Panc1 (cell line): ENCODE results near the gene MINK1. TPM values are rescaled to one million over a fixed set of nuclear protein-coding genes. Genes with fewer than 3 reads are reported as not detected.

Experiments used
- ATAC-seq: fragments of 200-7000 bp; cut with Tn5 transposase; 2 replicates; pipeline ENCODE4 v1.9.1; 2020; ENCODE audit warnings: mild to moderate bottlenecking, moderate library complexity
- BruUV-seq: library from RNA; stranded (reverse); fragments of 400-500 nt; replicated peaks from 2 replicates; lab custom pipeline; 2021; lab: Mats Ljungman, UMichigan
- CTCF ChIA-PET: fragments of 300-600 bp; sonication (Branson Sonifier 250); formaldehyde crosslinking; loops from one replicate; lab custom pipeline; 2022; ENCODE audit warnings: antibody characterized with exemption; lab: Charles Lee
- POLR2A ChIA-PET: fragments of 300-600 bp; sonication (Branson Sonifier 250); formaldehyde crosslinking; loops from one replicate; lab custom pipeline; 2022; ENCODE audit warnings: antibody characterized with exemption; lab: Charles Lee
- DNase-seq: peaks from one replicate; pipeline ENCODE4 v3.0.0-alpha.2; 2010; ENCODE audit warnings: low read depth, low spot score
- H3K27ac ChIP-seq: 2 replicates; pipeline ENCODE4 v1.5.1; 2011; ENCODE audit warnings: mild to moderate bottlenecking, low read length, inconsistent platforms
- H3K27me3 ChIP-seq: fragments of 200-500 bp; sonication (Bioruptor generic); 2 replicates; pipeline ENCODE4 v1.6.0; 2014; ENCODE audit warnings: low read length, inconsistent platforms; ENCODE audit not compliant: control insufficient read depth, insufficient read depth
- H3K36me3 ChIP-seq: fragments of 200-500 bp; sonication (Bioruptor generic); 2 replicates; pipeline ENCODE4 v1.5.1; 2014; ENCODE audit warnings: inconsistent platforms, mild to moderate bottlenecking, low read length, moderate library complexity; ENCODE audit not compliant: control insufficient read depth, insufficient read depth
- H3K4me1 ChIP-seq: 2 replicates; pipeline ENCODE4 v1.5.1; 2011; ENCODE audit warnings: inconsistent platforms, mild to moderate bottlenecking, low read length, moderate library complexity; ENCODE audit not compliant: control insufficient read depth, insufficient read depth
- H3K4me3 ChIP-seq, 2 experiments: 2 replicates each; pipeline ENCODE4 v1.5.1; 2011 to 2012; ENCODE audit warnings: low read depth in 2 of 2, low read length in 2 of 2, mild to moderate bottlenecking in 2 of 2, inconsistent platforms in 1 of 2, moderate library complexity in 1 of 2
- H3K9me3 ChIP-seq: fragments of 200-500 bp; sonication (Bioruptor generic); 2 replicates; pipeline ENCODE4 v1.5.1; 2014; ENCODE audit warnings: low read depth, mild to moderate bottlenecking, inconsistent platforms, low read length, moderate library complexity; ENCODE audit not compliant: control insufficient read depth, insufficient read depth
- POLR2AphosphoS5 ChIP-seq: IDR thresholded peaks from 2 replicates; pipeline ENCODE4 v1.6.1; 2012; ENCODE audit warnings: mild to moderate bottlenecking, low read depth, low read length, moderate library complexity
- SIN3A ChIP-seq: IDR thresholded peaks from 2 replicates; pipeline ENCODE4 v1.6.1; 2012; ENCODE audit warnings: low read depth, mild to moderate bottlenecking, low read length, moderate library complexity, borderline replicate concordance; ENCODE audit not compliant: insufficient read depth
- TCF7L2 ChIP-seq: IDR thresholded peaks from 2 replicates; pipeline ENCODE4 v1.6.1; 2011; ENCODE audit warnings: mild to moderate bottlenecking, low read depth, low read length, inconsistent platforms
- in situ Hi-C: cut with HindIII; loops from 2 replicates; pipeline ENCODE4 v1.10.0; 2016; ENCODE audit warnings: low sequenced_read_pairs, low pct_unique_long_range_greater_than_20kb
- intact Hi-C: fragments of 100-400 bp; cut with micrococcal nuclease; formaldehyde crosslinking; loops from one replicate; pipeline ENCODE4 v1.10.0; 2022; ENCODE audit not compliant: unreplicated experiment
- total RNA-seq: library from RNA; stranded (reverse); gene quantifications from one replicate; pipeline ENCODE4 v1.2.1, GENCODE V29; 2021; ENCODE audit not compliant: unreplicated experiment
- TF ChIP-seq, protein P1 (sequence below): fragments of 450-650 bp; IDR thresholded peaks from 2 replicates; pipeline ENCODE4 v1.5.1; 2017; ENCODE audit warnings: mild to moderate bottlenecking
- TF ChIP-seq, protein P2 (sequence below), 2 experiments: IDR thresholded peaks; 2 replicates each; pipeline ENCODE4 v1.6.1; 2011 to 2012; ENCODE audit warnings: low read depth in 2 of 2, control low read depth in 1 of 2, low read length in 1 of 2, mild to moderate bottlenecking in 1 of 2, moderate library complexity in 1 of 2; ENCODE audit not compliant: insufficient read depth in 1 of 2

MINK1 gene
- total RNA-seq, 1 experiment from 2014 or later: 78.2 TPM

DNA sequence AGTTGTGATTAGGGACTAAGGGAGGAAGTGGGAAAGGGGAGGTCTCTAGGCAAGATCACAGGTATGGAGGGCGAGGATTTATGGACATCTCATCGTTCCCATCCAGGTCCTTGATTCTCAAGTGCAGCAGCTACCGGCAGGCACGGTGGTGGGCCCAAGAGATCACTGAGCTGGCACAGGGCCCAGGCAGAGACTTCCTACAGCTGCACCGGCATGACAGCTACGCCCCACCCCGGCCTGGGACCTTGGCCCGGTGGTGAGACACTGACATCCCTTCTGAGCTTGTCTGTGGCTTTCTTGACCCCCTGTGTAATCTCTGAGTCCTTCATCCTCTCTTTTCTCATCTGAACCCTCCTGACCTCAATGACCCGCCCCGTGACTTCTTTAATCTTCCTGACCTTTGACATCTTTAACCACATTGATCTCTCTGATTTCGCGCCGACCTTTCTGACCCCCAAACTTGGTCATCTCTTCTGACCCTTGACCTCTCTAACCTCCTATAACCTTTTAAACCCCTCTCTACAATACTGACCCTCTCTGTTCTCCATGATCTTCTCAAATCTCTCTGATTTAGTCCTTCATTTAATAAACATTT lies 22.3 kb upstream of the MINK1 start:
- ATAC-seq (no peak), DNase-seq (no peak)
- in situ Hi-C loops (no loop called here), intact Hi-C loops (no loop called here)
- CTCF ChIA-PET: no interaction called here
- H3K4me3 ChIP-seq: no peak overlapping the region
- H3K36me3 ChIP-seq: no peaks in the 10 kb centered on the region
- POLR2A ChIA-PET: interaction anchor here (0.6 kb wide), 1 partner anchor 165 kb away, joined by 3 read pairs; no protein-coding TSS in a partner anchor
- BruUV-seq: no TSS peak
- H3K27ac ChIP-seq: no peak overlapping the region
- TF ChIP-seq POLR2AphosphoS5: no peak
- TF ChIP-seq SIN3A: no peak
- TF ChIP-seq, protein P1, sequence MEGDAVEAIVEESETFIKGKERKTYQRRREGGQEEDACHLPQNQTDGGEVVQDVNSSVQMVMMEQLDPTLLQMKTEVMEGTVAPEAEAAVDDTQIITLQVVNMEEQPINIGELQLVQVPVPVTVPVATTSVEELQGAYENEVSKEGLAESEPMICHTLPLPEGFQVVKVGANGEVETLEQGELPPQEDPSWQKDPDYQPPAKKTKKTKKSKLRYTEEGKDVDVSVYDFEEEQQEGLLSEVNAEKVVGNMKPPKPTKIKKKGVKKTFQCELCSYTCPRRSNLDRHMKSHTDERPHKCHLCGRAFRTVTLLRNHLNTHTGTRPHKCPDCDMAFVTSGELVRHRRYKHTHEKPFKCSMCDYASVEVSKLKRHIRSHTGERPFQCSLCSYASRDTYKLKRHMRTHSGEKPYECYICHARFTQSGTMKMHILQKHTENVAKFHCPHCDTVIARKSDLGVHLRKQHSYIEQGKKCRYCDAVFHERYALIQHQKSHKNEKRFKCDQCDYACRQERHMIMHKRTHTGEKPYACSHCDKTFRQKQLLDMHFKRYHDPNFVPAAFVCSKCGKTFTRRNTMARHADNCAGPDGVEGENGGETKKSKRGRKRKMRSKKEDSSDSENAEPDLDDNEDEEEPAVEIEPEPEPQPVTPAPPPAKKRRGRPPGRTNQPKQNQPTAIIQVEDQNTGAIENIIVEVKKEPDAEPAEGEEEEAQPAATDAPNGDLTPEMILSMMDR: no peak
- no peak for TF ChIP-seq TCF7L2
- TF ChIP-seq, protein P2, sequence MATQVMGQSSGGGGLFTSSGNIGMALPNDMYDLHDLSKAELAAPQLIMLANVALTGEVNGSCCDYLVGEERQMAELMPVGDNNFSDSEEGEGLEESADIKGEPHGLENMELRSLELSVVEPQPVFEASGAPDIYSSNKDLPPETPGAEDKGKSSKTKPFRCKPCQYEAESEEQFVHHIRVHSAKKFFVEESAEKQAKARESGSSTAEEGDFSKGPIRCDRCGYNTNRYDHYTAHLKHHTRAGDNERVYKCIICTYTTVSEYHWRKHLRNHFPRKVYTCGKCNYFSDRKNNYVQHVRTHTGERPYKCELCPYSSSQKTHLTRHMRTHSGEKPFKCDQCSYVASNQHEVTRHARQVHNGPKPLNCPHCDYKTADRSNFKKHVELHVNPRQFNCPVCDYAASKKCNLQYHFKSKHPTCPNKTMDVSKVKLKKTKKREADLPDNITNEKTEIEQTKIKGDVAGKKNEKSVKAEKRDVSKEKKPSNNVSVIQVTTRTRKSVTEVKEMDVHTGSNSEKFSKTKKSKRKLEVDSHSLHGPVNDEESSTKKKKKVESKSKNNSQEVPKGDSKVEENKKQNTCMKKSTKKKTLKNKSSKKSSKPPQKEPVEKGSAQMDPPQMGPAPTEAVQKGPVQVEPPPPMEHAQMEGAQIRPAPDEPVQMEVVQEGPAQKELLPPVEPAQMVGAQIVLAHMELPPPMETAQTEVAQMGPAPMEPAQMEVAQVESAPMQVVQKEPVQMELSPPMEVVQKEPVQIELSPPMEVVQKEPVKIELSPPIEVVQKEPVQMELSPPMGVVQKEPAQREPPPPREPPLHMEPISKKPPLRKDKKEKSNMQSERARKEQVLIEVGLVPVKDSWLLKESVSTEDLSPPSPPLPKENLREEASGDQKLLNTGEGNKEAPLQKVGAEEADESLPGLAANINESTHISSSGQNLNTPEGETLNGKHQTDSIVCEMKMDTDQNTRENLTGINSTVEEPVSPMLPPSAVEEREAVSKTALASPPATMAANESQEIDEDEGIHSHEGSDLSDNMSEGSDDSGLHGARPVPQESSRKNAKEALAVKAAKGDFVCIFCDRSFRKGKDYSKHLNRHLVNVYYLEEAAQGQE (IDR thresholded peaks at IDR 0.05; ENCODE audit: insufficient read depth in 1 of 2, low read depth in 2 of 2, low read length in 1 of 2): no peak
- no peaks in the 10 kb centered on the region for H3K27me3 ChIP-seq
- H3K9me3 ChIP-seq: no peaks in the 10 kb centered on the region
- H3K4me1 ChIP-seq: peaks cover 3% of the 10 kb centered on the region; the same call in 1 of the 2 replicates

DNA sequence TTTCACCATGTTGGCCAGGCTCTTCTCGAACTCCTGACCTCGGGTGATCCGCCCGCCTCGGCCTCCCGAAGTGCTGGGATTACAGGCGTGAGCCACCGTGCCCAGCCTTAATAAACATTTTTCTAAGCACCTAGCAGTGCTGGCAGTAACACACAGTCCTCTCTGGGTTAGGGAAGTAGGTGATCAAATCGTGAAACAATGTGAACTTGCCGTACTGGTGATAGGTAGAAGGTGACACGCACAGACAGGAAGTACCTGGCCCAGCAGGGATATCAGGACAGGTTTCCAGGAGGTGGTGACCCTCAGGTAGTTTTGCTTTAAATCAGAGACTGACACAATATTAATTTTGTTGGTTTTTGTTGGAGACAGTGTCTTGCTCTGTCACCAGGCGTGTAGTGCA lies 21.7 kb upstream of the MINK1 start:
- BruUV-seq: no TSS peak

DNA sequence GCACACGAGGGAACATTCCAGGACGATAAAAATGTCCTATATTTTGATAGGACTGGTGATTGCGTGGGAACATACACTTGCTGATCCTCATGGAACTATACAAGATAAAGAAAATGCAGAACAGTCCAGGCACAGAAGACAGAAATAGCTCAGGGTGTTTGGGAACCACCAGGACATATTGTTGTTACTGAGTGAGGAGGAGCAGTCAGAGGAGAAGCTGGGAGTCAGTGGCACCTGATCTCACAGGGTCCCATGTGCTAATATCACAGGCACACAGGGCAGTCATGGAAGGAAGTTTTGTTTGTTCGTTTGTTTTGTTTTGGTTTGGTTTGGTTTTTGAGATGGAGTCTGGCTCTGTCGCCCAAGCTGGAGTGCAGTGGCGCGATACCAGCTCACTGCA lies 20.4 kb upstream of the MINK1 start:
- BruUV-seq: no TSS peak
- Histone ChIP-seq H3K27ac (no peak overlapping the region), H3K4me1 (no peaks in the 10 kb centered on the region), H3K27me3 (no peaks in the 10 kb centered on the region), H3K9me3 (no peaks in the 10 kb centered on the region), H3K36me3 (no peaks in the 10 kb centered on the region), H3K4me3 (no peak overlapping the region)
- in situ Hi-C loops: no loop called here
- ATAC-seq (no peak), DNase-seq (no peak)
- ChIA-PET POLR2A (no interaction called here), CTCF (no interaction called here)
- intact Hi-C loops: no loop called here
- TF ChIP-seq TCF7L2 (no peak), POLR2AphosphoS5 (no peak)
- TF ChIP-seq, protein P2 (IDR thresholded peaks at IDR 0.05; ENCODE audit: insufficient read depth in 1 of 2, low read depth in 2 of 2, low read length in 1 of 2): no peak
- TF ChIP-seq, protein P1: no peak

More for the DNA sequence above, 21.7 kb upstream of the MINK1 start:
- in situ Hi-C loops: no loop called here
- Histone ChIP-seq H3K4me3 (no peak overlapping the region), H3K36me3 (no peaks in the 10 kb centered on the region), H3K9me3 (no peaks in the 10 kb centered on the region), H3K27me3 (no peaks in the 10 kb centered on the region), H3K27ac (no peak overlapping the region), H3K4me1 (no peaks in the 10 kb centered on the region)
- TF ChIP-seq TCF7L2: no peak
- ATAC-seq (no peak), DNase-seq (no peak)
- ChIA-PET CTCF (no interaction called here), POLR2A (interaction anchor here (0.6 kb wide), 1 partner anchor 16 kb away, joined by 3 read pairs; the partner anchor contains the start of gene PSMB6)
- intact Hi-C loops: no loop called here
